Activated T-cell treated with anti-CD3 and anti-CD28 coated beads, Interleukin-2, amount 50 U/mL, for 4 hours (primary cell): ENCODE data around the gene OR52I1. TPM values are rescaled to one million over a fixed set of nuclear protein-coding genes. Genes with fewer than 3 reads are reported as not detected.

Experiments
- ATAC-seq, 2 donors: fragments of 200-7000 bp; cut with Tn5 transposase; one replicate each; pipeline ENCODE4 v1.10.0; 2021
- DNase-seq: peaks from one replicate; pipeline ENCODE4 v3.0.0-alpha.2; 2020
- H3K27me3 Mint-ChIP-seq: one replicate; pipeline ENCODE4 v1.8.0; 2021; ENCODE audit warnings: low read depth, mixed read lengths
- H3K36me3 Mint-ChIP-seq: one replicate; pipeline ENCODE4 v1.8.0; 2022; ENCODE audit warnings: mixed read lengths; ENCODE audit not compliant: insufficient read depth
- H3K4me1 Mint-ChIP-seq: one replicate; pipeline ENCODE4 v1.8.0; 2021; ENCODE audit warnings: low read depth, mixed read lengths
- H3K4me3 Mint-ChIP-seq: one replicate; pipeline ENCODE4 v1.8.0; 2021; ENCODE audit warnings: mild to moderate bottlenecking, moderate library complexity, mixed read lengths
- H3K9me3 Mint-ChIP-seq: one replicate; pipeline ENCODE4 v1.8.0; 2021; ENCODE audit warnings: mixed read lengths
- total RNA-seq, 3 donors: library from RNA; stranded (reverse); gene quantifications; one replicate each; pipeline ENCODE4 v1.2.1, GENCODE V29; 2021

Gene OR52I1
- not detected for total RNA-seq

GRCh38 chr11:4593739-4594138 is at the start of gene OR52I1:
Gene OR52I1 (plus strand): TSS chr11:4594039. CDS start chr11:4594039, 0 bp downstream.
- Mint-ChIP-seq H3K27me3 (no peaks in the 10 kb centered on the region), H3K36me3 (peaks cover 12% of the 10 kb centered on the region), H3K4me3 (no peak within 1 kb of the TSS), H3K4me1 (peaks cover 2% of the 10 kb centered on the region), H3K9me3 (no peaks in the 10 kb centered on the region)
- DNase-seq (no peak), ATAC-seq (no peak)

GRCh38 chr11:4544891-4545290 is 48.9 kb upstream of the OR52I1 start, which contains the start of gene OR52M1:
Gene OR52M1 (plus strand): TSS chr11:4545191. CDS start chr11:4545191, 0 bp downstream.
- no peak for DNase-seq
- no peaks in the 10 kb centered on the region for H3K36me3 Mint-ChIP-seq
- H3K9me3 Mint-ChIP-seq: no peaks in the 10 kb centered on the region
- no peak for ATAC-seq
- peaks cover 7% of the 10 kb centered on the region for H3K27me3 Mint-ChIP-seq
- no peak within 1 kb of the TSS for H3K4me3 Mint-ChIP-seq
- no peaks in the 10 kb centered on the region for H3K4me1 Mint-ChIP-seq

GRCh38 chr11:4546878-4547277 is 47.0 kb upstream of the OR52I1 start:
- H3K27me3 Mint-ChIP-seq: peaks cover 14% of the 10 kb centered on the region
- DNase-seq (no peak), ATAC-seq (no peak)
- no peaks in the 10 kb centered on the region for H3K36me3 Mint-ChIP-seq
- H3K9me3 Mint-ChIP-seq: no peaks in the 10 kb centered on the region
- H3K4me1 Mint-ChIP-seq: no peaks in the 10 kb centered on the region
- H3K4me3 Mint-ChIP-seq: no peak overlapping the region

GRCh38 chr11:4547416-4547815 is 46.4 kb upstream of the OR52I1 start:
- H3K27me3 Mint-ChIP-seq: peaks cover 10% of the 10 kb centered on the region
- DNase-seq (no peak), ATAC-seq (no peak)
- H3K4me1 Mint-ChIP-seq: no peaks in the 10 kb centered on the region
- H3K4me3 Mint-ChIP-seq: no peak overlapping the region
- H3K36me3 Mint-ChIP-seq: no peaks in the 10 kb centered on the region
- H3K9me3 Mint-ChIP-seq: no peaks in the 10 kb centered on the region

GRCh38 chr11:4551346-4551979 is 42.4 kb upstream of the OR52I1 start:
- Mint-ChIP-seq H3K27me3 (peaks cover 16% of the 10 kb centered on the region), H3K4me1 (no peaks in the 10 kb centered on the region), H3K4me3 (no peak overlapping the region), H3K9me3 (no peaks in the 10 kb centered on the region), H3K36me3 (no peaks in the 10 kb centered on the region)
- DNase-seq (no peak), ATAC-seq (no peak)

GRCh38 chr11:4559527-4560440 is 34.1 kb upstream of the OR52I1 start:
- Mint-ChIP-seq H3K36me3 (no peaks in the 10 kb centered on the region), H3K4me1 (no peaks in the 10 kb centered on the region), H3K27me3 (peaks cover 24% of the 10 kb centered on the region), H3K4me3 (no peak overlapping the region), H3K9me3 (no peaks in the 10 kb centered on the region)
- DNase-seq (no peak), ATAC-seq (no peak)

GRCh38 chr11:4560467-4560866 is 33.4 kb upstream of the OR52I1 start:
- H3K27me3 Mint-ChIP-seq: peaks cover 24% of the 10 kb centered on the region
- H3K4me3 Mint-ChIP-seq: no peak overlapping the region
- H3K4me1 Mint-ChIP-seq: no peaks in the 10 kb centered on the region
- H3K36me3 Mint-ChIP-seq: no peaks in the 10 kb centered on the region
- DNase-seq (no peak), ATAC-seq (no peak)
- H3K9me3 Mint-ChIP-seq: no peaks in the 10 kb centered on the region

GRCh38 chr11:4565371-4565770 is 28.5 kb upstream of the OR52I1 start:
- ATAC-seq (no peak), DNase-seq (no peak)
- Mint-ChIP-seq H3K4me1 (no peaks in the 10 kb centered on the region), H3K27me3 (peaks cover 6% of the 10 kb centered on the region), H3K9me3 (no peaks in the 10 kb centered on the region), H3K36me3 (no peaks in the 10 kb centered on the region), H3K4me3 (no peak overlapping the region)

GRCh38 chr11:4569075-4569474 is 24.8 kb upstream of the OR52I1 start:
- no peak for DNase-seq
- Mint-ChIP-seq H3K4me3 (no peak overlapping the region), H3K9me3 (no peaks in the 10 kb centered on the region), H3K27me3 (no peaks in the 10 kb centered on the region), H3K36me3 (no peaks in the 10 kb centered on the region), H3K4me1 (no peaks in the 10 kb centered on the region)
- no peak for ATAC-seq

GRCh38 chr11:4576880-4577279 is 17.0 kb upstream of the OR52I1 start:
- DNase-seq: no peak

GRCh38 chr11:4577761-4578160 is 16.1 kb upstream of the OR52I1 start:
- Mint-ChIP-seq H3K4me3 (no peak overlapping the region), H3K27me3 (peaks cover 22% of the 10 kb centered on the region), H3K36me3 (no peaks in the 10 kb centered on the region), H3K9me3 (no peaks in the 10 kb centered on the region), H3K4me1 (peaks cover 4% of the 10 kb centered on the region)
- DNase-seq: no peak
- ATAC-seq: no peak

More at GRCh38 chr11:4576880-4577279, 17.0 kb upstream of the OR52I1 start:
- H3K36me3 Mint-ChIP-seq: no peaks in the 10 kb centered on the region
- peaks cover 4% of the 10 kb centered on the region for H3K4me1 Mint-ChIP-seq
- peaks cover 20% of the 10 kb centered on the region for H3K27me3 Mint-ChIP-seq
- H3K4me3 Mint-ChIP-seq: no peak overlapping the region
- ATAC-seq: no peak
- no peaks in the 10 kb centered on the region for H3K9me3 Mint-ChIP-seq

GRCh38 chr11:4578624-4579023 is 15.2 kb upstream of the OR52I1 start:
- Mint-ChIP-seq H3K9me3 (no peaks in the 10 kb centered on the region), H3K36me3 (no peaks in the 10 kb centered on the region), H3K4me3 (no peak overlapping the region), H3K27me3 (peaks cover 23% of the 10 kb centered on the region), H3K4me1 (peaks cover 4% of the 10 kb centered on the region)
- DNase-seq: no peak
- no peak for ATAC-seq

GRCh38 chr11:4580124-4580523 is 13.7 kb upstream of the OR52I1 start:
- no peak for DNase-seq
- Mint-ChIP-seq H3K27me3 (peaks cover 29% of the 10 kb centered on the region), H3K4me3 (no peak overlapping the region), H3K9me3 (no peaks in the 10 kb centered on the region), H3K4me1 (peaks cover 4% of the 10 kb centered on the region), H3K36me3 (no peaks in the 10 kb centered on the region)
- no peak for ATAC-seq

GRCh38 chr11:4581443-4581842 is 12.4 kb upstream of the OR52I1 start, which contains the start of gene OR52I2:
Gene OR52I2 (plus strand): TSS chr11:4581743.
- Mint-ChIP-seq H3K4me3 (no peak within 1 kb of the TSS), H3K9me3 (no peaks in the 10 kb centered on the region), H3K36me3 (no peaks in the 10 kb centered on the region), H3K4me1 (no peaks in the 10 kb centered on the region), H3K27me3 (peaks cover 34% of the 10 kb centered on the region)
- DNase-seq (no peak), ATAC-seq (no peak)

GRCh38 chr11:4589017-4589416 is 4.8 kb upstream of the OR52I1 start:
- H3K36me3 Mint-ChIP-seq: no peaks in the 10 kb centered on the region
- H3K9me3 Mint-ChIP-seq: no peaks in the 10 kb centered on the region
- no peak overlapping the region for H3K4me3 Mint-ChIP-seq
- DNase-seq (no peak), ATAC-seq (no peak)
- peaks cover 16% of the 10 kb centered on the region for H3K27me3 Mint-ChIP-seq
- H3K4me1 Mint-ChIP-seq: no peaks in the 10 kb centered on the region
